NCI-H1105 (cell line): Measurements from ENCODE around the gene PRRG2.

ENCODE experiments used
- DNase-seq: peaks from one replicate; lab custom pipeline; 2025; lab: John Stamatoyannopoulos, UW

The PRRG2 gene

DNA sequence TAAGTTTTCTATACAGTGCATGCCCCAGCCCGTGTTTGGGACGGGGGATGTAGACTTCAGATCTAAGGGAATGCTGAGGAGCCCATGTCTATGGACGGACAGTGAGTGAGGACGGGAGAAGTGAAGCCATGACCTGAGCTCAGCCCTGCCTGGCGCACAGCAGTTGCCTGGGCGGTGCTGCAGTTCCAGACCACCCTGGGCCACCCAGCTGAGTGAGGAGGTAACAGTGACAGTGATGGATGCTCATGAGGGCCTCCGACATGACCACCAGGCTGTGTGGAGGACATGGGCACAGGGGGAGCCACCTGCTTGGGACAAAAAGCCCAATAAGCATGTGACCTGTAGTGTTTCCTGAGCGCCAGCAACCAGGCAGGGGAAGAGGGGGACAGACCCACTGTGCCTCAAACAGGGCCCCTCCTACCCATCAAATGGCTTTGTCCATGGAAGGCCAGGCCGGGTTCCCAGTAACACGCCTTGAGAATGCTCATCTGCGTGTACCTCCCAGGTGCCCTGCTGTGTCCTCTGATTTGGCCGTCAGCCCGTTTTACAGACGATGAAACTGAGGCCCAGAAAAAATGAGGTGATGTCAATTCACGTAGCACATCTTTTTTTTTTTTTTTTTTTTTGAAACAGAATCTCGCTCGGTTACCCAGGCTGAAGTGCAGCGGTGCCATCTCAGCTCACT, 23.3 kb upstream of the PRRG2 start:
- no peak for DNase-seq

DNA sequence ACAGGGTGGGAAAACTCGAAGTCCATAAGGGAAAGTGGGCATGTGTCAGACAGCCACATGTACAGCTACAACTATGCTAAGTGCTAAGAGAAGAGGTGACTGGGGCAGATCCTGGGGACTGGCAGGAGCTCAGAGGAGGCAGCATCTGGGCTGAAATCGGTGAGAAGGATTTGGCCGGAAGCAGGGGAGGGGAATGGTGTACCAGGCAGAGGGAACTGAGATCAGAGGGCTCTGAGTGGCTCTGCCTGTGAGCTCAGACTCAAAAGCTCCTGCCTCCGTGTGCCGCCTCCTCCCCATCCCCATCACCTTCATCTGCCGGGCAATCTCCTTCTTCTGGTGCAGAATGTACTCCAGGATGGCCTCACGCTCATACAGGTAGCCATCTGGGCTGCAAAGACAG, 22.5 kb upstream of the PRRG2 start:
- DNase-seq, result no peak

DNA sequence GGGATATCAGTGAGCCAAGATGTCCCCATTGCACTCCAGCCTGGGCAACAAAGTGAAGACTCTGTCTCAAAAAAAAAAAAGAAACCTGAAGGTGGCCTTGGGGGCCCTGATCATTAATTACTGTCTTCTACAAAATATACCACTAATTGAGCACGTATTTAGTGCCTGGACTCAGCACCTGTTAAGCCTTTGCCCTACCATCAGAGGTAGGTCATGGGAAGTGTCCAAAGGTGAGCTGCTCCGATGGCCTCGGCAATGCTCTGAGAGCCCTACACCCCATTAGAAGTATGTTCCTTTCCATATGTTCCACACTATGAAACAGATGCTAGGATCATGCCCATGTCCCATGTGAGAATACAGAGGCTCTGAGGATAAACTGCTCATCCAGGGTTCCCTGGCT, 21.7 kb upstream of the PRRG2 start:
- DNase-seq, result no peak

DNA sequence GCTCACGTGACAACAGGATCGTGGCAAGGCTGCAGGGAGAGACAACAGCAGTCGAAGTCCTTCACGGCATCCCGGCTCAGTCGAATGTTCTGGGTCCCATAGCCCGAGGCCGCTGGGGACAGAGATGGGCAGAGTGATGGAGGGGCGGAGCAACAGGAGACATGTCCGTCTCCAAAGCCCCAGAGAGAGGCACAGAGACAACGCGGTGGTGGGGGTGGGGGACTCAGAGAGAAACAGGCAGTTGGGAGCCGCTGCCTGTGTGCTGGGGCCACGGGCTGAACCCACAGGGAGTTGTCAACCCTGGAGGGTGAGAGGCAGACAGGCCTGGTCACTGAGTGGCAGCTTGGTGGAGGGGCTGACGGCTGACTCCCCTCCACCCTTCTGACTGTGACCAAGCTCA, 21.2 kb upstream of the PRRG2 start:
- DNase-seq, result no peak

DNA sequence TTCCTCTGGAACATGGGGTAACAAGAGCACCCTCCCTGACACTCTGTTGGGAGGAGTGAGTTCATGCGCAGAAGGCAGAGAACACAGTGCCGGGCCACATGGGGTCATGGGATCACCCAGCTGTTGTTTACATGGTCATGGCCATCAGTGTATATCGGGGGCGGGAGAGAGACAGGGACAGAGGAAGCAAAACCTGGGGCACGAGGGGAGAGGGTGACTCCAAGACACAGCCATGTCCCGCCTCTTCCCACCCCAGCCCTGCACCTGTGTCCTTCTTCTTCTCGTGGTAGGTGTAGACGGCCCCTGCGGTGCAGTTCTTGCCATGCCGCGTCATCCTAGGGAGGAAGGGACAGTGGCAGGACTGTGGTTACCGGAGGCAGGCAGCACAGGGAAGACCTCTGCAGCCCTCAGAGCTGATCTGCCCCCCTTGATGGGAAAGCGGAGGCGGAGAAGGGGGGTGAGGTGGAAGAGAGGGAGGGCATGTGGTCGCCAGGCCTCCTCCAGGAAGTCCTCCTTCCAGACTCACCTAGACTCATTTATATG, 20.7 kb upstream of the PRRG2 start:
- DNase-seq, result no peak

DNA sequence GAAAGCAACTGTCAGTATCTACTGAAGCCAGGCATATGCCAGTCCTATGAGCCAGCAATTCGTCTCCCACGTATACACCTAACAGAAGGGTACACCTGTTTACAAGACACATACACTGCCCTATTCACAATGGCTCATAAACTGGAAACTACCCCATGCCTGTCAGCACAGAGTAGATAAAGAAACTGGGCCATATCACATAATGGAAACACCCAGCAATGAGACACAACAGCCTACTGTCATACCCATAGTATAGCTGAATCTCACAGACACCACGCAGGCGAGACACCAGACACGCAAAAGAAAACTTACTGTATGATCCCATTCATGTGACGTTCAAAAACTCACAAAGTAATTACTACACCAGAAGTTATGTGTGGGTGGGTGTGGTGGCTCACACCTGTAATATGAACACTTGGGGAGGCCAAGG, 16.5 kb upstream of the PRRG2 start:
- DNase-seq, result no peak

DNA sequence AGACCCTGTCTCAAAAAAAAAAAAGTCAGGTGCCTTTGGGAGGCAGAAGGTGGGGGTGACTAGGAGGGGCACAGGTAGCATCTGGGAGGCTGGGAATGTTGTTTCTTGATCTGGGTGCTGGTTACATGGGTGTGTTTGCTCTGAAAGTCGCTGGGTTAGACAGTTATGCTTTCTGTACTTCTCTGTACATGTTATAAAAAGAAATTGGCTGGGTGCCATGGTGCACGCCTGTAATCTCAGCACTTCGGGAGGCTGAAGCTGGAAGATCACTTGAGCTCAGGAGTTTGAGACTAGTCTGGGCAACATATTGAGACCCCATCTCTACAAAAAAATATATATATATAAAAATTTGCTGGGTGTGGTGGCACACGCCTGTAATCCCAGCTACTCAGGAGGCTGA, 15.9 kb upstream of the PRRG2 start:
- no peak for DNase-seq

DNA sequence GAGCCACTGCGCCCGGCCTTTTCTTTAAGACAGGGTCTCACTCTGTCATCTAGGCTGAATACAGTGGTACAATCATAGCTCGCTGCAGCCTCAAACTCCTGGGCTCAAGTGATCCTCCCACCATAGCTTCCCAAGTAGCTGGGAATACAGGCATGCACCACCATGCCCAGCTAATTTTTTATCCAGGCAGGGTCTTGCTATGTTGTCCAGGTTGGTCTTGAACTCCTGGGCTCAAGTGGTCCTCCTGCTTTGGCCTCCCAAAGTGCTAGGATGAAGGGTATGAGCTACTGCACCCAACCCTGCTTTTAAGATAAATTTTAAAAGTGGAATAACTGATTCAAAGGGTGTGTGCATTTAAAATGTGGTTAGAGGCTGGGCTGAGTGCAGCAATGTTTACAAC, 14.8 kb upstream of the PRRG2 start:
- no peak for DNase-seq

DNA sequence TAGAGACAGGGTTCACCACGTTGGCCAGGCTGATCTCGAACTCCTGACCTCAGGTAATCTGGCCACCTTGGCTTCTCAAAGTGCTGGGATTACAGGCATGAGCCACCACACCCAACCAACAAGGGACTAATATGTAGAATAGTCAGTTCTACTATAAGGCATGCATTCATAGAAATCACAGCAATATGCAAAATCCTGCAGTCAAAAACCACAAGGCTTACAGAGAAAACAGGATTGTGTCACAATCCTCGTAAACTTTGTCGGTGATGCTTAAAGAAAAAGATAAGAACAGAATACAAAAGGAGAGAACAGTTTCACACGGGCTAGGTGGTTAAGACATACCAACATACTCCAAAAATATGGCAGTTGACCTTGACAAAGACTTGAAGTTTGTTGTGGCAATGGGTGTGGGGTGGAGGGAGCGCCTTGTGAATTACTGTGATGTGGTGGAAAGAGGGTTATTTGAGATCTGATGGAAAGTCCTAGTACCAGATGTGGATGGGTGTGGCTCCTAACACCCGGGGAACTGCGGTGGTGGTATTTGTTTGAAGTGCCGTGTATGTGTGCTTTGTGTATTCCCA, 13.2 kb upstream of the PRRG2 start:
- no peak for DNase-seq

DNA sequence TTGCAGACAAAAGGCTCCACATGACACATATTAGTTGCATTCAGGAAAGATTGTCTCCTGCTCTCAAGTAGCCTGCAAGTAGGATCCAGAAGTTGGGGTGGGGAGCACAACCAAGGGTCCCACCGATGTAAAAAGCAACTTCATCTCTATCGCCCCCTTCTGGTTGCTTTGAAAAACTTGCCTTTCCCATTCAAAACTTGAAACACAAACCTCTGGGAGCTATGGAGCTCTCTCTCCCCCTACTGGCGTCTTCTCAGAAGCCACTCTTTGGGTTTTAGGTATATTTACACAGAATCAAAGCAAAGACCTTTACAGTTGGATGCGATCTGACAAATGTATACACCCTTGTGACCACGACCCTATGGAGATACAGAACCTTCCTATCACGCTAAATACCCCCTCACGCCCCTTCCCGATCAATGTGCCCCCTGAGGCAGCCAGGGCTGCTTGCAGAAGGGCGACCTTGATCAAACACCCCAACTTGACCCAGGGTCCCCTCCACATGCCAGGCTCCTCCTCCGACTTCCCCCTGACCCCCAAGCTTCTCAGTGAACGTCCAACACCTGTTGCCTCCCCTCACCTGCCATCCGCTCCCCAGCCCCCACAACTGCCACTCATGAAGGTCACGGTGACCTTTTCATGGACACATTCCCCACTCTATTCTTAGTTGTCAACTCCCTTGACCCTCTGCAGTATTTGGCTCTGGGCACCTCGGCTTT, 10.8 kb upstream of the PRRG2 start:
- DNase-seq, result peak; percentile 78

DNA sequence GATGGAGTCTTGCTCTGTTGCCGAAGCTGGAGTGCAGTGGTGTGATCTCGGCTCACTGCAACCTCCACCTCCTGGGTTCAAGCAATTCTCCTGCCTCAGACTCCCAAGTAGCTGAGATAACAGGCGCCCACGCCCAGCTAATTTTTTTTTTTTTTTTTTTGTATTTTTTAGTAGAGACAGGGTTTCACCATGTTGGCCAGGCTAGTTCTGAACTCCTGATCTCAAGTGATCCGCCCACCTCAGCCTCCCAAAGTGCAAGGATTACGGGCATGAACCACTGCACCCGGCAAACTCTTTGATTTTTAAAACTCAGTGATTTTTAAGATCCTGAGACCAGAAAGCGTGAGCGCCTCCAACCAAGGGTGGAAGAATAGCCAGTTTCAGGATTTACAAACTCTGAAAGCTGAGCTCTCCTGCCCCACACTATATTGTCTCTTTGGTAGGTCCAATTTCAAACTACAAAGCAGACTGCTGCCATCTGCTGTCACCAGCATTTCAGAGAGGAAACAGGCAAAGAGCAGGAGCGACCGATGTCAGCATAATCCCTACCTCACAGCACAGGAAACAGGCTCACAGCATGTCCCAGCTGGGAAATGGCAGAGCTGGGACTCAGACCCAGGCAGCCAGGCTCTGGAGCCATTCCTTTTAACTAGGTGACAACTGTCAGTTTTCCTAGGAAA, 10.0 kb upstream of the PRRG2 start:
- DNase-seq, result no peak

DNA sequence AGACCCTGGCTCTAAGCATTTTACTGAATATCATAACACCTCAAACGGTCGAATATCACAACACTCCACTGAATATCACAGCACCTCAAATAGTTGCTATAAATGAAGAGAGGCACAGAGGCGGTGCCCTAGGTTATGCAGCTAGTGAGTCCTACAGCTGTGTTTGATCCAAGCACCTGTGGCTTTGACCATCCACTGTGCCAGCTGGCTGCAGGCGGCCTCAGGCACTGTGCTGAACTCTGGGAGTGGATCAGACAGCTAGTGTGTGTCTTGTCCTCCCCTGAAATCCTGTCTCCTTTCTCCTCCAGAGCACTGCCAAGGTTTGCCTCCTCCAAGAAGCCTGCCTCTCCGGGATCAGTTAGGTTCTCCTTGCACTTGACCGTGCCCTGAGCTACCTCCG, 8.1 kb upstream of the PRRG2 start:
- no peak for DNase-seq

DNA sequence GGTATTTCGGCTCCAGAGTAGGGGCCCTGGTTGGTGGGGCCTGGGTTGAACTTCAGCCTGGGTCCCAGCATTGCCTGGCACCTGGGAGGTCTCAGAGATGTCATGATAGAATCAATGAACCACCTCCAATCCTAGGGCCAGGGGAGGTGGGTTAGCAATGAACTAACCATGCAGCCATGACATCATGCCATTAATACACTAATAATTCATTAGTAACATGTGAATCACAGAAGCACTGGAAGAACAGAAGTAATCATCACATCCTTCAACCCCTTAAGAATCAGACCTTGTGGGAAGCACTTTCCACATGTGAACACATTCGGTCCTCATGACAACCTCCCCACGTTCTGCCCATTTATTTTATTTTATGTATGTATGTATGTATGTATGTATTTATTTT, 7.7 kb upstream of the PRRG2 start:
- DNase-seq, result no peak

DNA sequence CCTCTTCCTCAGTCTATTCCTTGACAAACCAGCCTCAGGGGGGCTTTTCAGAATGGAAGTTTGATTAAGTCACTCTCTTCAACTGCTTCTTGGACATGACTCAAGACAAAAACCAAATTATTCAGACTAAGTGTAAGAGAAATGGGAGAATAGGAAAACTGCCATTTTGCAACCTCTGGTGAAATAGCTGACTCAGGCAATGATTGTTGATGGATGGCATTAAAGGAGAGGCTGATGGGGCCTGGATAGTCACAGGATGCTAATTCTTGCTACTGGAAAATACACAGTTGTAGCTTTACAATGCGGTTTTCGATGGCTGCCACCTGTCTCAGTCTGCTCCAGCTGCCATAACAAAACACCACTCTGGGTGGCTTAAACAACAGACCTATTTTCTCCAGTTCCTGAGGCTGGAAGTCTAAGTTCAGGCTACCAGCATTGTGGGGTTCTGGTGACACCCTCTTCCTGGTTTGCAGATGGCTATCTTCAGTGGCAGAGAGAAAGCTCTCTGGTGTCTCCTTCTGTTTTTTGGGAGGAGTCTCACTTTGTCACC, 6.8 kb upstream of the PRRG2 start:
- DNase-seq, result no peak

DNA sequence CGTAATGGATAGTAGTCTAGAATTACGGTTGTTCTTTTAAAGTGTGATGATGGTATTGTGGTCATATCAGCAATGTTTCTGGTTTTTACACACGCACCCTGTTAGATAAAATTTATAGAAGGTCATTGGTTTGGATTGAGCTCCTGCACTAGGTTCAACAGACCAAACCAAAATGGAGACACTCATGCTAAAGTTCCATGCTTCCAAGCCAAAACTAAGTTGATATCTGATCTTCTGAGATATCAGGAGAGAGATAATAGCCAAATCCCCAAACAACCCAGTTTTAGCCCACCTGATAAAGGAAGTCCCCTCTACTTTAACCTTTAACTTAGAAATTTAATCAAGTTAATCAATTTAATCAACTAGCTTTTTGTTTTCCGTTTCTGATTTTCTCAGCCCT, 1.9 kb upstream of the PRRG2 start:
- no peak for DNase-seq

DNA sequence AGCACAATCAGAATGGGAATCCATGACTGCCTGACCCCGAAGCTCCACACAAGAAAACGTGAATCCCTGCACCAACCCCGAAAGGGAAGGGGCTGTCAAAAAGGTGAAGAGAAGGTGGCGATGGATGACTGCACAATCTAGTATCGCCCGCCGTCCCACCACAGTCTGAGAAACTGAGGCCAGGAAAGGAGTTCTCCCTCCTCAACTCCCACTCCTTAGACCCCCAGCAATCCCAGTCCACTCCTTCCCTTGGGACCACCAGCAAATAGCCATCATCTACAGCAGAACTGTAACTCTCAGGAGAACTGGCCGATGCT, 1.2 kb upstream of the PRRG2 start:
- no peak for DNase-seq

DNA sequence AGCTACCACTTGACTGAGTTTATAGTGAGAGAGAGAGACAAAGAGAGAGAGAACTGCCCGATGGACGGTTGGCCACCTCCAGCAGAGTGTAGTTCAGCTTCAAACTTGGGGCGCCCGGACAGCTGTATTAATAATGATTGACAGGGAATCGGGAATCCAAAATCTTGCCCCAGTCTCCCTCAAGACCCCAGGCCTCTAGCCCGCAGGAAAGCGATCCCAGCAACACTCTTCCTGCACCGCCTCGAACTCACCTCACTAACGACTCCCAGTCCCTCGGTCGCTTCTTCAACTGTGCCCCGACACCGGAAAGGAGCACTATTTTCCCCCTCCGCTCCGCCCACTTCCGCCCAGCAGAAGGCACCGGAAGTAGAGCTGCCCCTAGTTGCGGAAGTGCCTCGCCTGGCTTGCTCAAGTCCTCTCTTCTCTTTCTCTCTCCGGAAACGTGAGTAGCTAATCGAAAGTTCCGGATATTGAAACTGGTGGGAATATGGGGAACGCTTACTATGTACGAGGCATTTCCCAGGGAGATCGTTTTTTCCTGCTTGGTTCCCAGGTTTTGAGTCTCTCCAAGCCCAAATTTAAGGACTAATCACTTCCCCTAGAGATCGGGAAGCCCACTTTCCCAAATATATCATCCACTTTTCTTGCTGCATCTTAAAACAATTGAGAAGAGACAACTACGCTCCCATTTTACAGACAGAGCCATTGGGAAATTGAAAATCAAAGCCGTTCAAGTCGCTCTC, 681 bp upstream of the PRRG2 start, which contains the start of gene NOSIP:
TSS of gene NOSIP (minus strand) at position 293 of the 743 bp plus-strand sequence. CDS start 19,865 bp downstream, outside the sequence.
- DNase-seq, result peak; percentile 95

DNA sequence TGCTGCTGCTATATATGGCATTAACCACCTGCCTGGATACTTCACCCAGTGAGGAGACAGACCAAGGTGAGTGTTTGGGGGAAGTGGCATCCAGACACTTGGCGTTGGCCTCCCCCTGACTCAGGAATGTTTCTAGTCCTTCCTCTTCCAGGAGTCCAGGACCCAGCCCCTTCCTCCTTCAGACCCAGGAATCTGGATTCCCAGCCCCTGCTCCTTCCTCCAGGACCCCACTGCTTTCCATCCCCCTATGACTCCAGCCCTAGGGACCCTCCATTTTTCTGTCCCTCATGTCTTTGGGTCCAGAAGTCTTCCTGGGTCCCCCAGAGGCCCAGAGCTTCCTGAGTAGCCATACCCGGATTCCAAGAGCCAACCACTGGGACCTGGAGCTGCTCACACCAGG, 2.1 kb downstream of the PRRG2 start:
- DNase-seq, result no peak

DNA sequence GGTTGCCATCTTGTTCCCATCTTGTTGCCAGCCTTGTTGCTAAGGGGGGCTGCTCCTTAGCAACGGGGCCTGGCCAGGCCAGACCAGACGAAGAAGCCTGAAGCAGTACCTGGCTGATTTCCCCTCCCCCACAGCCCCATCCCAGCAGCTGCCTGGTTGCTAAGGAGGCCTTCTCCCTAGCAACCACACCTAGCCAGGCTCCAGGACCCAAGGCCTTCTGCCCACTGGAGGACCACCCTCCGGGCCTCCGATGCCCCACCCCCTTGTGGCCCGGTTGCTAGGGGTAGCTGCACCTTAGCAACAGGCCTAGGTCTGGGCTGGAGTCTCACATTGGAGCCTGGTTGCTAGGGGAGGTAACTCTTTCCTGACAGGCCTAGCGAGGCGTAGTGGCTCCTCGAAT, 3.9 kb downstream of the PRRG2 start:
- peak; percentile 26 for DNase-seq

DNA sequence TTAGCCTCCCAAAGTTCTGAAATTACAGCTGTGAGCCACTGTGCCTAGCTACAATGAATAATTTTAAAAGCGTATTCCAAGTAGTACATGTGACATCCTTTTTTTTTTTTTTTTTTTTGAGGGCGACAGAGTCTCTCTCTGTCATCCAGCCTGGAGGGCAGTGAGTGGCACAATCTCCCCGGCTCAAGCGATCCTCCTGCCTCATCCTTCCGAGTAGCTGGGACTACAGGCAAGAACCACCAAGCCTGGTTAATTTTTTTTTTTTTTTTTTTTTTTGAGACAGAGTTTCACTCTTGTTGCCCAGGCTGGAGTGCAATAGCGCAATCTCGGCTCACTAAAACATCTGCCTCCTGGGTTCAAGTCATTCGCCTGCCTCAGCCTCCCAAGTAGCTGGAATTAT, 6.1 kb downstream of the PRRG2 start:
- no peak for DNase-seq

DNA sequence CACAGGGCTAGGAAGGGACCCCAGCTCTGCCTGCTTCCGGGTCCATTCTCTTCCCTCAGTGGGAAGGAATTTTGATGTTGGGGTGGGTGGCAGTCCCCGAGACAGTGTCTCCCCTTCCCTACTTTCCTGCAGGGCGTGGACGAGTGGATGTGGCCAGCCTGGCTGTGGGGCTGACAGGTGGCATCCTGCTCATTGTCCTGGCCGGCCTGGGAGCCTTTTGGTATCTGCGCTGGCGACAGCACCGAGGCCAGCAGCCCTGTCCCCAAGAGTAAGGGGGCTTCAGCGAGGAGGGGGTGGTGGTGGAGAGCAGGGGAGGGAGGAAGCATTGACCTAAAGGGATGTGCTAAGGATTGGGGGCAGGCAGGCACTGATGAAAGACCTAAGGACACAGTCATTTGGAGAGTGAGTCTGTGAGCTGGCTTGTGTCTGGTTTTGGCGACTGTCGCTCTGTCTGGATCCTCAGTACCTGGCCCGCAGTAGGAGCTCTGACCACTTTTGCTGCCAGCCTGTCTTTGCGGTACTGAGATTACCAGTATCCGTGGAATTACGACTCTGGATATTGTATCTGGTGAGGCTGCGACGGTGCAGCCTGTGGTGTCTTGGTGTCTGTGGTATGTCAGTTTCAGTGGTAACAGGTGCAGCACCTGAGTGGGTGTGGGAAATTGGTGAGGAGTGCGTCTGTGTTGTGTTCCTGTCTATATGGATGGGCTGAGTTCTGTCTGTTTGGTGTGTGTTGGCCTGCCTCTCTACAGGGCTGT, 7.4 kb downstream of the PRRG2 start:
- no peak for DNase-seq
